ENCODE measurements around the gene LGALS8.

LGALS8 gene

GRCh38 chr1:236514703-236515442 lies 8.9 kb upstream of the LGALS8 start:
- ChIA-PET CTCF (interaction anchor here (1.1 kb wide), 1 partner anchor 27 kb away, joined by 3 read pairs; no protein-coding TSS in a partner anchor), POLR2A (no interaction called here)
- no peak for DNase-seq (ENCODE audit: low read depth, low spot score)
- no peak overlapping the region for H3K4me3 ChIP-seq (ENCODE audit: low read depth, low read length)
- no peak for TF ChIP-seq CTCF (IDR thresholded peaks at IDR 0.05; ENCODE audit: insufficient read depth, low read length, missing control alignments)

GRCh38 chr1:236515443-236515958 lies 8.3 kb upstream of the LGALS8 start:
- no peak overlapping the region for H3K4me3 ChIP-seq (ENCODE audit: low read depth, low read length)
- no peak for DNase-seq (ENCODE audit: low read depth, low spot score)
- ChIA-PET POLR2A (no interaction called here), CTCF (interaction anchor here (1.1 kb wide), 1 partner anchor 27 kb away, joined by 3 read pairs; no protein-coding TSS in a partner anchor)
- no peak for TF ChIP-seq CTCF (IDR thresholded peaks at IDR 0.05; ENCODE audit: insufficient read depth, low read length, missing control alignments)

- no peak overlapping the region for H3K4me3 ChIP-seq (ENCODE audit: low read depth, low read length)
- TF ChIP-seq CTCF (IDR thresholded peaks at IDR 0.05; ENCODE audit: insufficient read depth, low read length, missing control alignments): no peak
- ChIA-PET CTCF (interaction anchor here (0.9 kb wide), 1 partner anchor 412 kb away, joined by 3 read pairs; no protein-coding TSS in a partner anchor), POLR2A (interaction anchor here (0.6 to 1.4 kb wide), 3 partner anchors 14 to 278 kb away, joined by 3 to 5 read pairs (median 3); partner anchors contain the start of genes HEATR1 and MTR)
- DNase-seq (ENCODE audit: low read depth, low spot score): peak; percentile 77
These were observed 6.7 kb upstream of the LGALS8 start for GRCh38 chr1:236516929-236517704.

- POLR2A ChIA-PET: no interaction called here
- TF ChIP-seq CTCF (IDR thresholded peaks at IDR 0.05; ENCODE audit: insufficient read depth, low read length, missing control alignments): no peak
- no peak overlapping the region for H3K4me3 ChIP-seq (ENCODE audit: low read depth, low read length)
- CTCF ChIA-PET: interaction anchor here (1.1 kb wide), 1 partner anchor 17 kb away, joined by 3 read pairs; no protein-coding TSS in a partner anchor
- DNase-seq (ENCODE audit: low read depth, low spot score): no peak
These were observed 5.5 kb upstream of the LGALS8 start for GRCh38 chr1:236518322-236518721.

GRCh38 chr1:236520445-236521005 lies 3.3 kb upstream of the LGALS8 start:
- H3K4me3 ChIP-seq (ENCODE audit: low read depth, low read length): no peak overlapping the region
- no peak for DNase-seq (ENCODE audit: low read depth, low spot score)
- POLR2A ChIA-PET: no interaction called here
- CTCF ChIA-PET: no interaction called here
- TF ChIP-seq CTCF (IDR thresholded peaks at IDR 0.05; ENCODE audit: insufficient read depth, low read length, missing control alignments): no peak
